ENCODE data around the gene AKAP6.
A peak's percentile ranks its signal among the peaks of the same experiment; 100 is the strongest.

Gene AKAP6

GRCh38 chr14:32713856-32714255 lies 384.8 kb downstream of the AKAP6 start:
- DNase-seq = no peak

DNA sequence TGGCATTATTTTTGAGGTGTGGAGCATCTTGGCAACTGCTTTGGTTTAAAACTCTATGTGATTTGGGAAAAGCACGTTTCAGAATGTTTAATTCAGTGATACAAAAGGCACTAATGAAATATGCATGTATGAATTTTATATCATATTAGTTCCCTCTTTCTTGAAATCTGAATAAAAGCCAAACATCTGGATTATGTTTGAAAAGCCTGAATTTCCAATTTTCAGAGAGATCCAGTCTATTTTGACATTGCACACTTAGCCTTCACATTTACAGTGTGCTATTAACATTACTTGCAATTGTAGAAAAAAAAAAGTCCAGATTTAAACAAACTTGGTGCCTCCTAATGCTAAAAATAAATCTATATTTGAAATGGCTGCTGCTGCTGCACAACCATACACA lies 390.5 kb downstream of the AKAP6 start:
- no peak for DNase-seq

DNA sequence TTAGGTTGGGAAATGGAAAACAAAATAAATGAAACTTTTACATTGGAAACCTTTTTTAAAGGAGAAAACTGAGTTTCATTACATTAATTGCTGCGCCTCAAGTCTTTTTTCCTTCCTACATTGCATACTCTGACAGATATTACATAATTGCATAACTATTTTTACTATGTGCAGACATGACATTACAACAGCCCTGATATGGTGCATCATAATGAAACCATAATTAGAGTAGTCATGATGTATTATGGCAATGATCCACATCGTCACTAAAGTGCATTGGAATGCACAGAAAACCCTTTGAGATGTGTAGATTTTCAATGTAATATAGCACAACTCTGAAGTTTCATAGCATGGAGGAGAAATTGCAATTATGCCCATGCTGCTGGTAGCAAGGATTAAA lies 391.8 kb downstream of the AKAP6 start:
- no peak for DNase-seq

DNA sequence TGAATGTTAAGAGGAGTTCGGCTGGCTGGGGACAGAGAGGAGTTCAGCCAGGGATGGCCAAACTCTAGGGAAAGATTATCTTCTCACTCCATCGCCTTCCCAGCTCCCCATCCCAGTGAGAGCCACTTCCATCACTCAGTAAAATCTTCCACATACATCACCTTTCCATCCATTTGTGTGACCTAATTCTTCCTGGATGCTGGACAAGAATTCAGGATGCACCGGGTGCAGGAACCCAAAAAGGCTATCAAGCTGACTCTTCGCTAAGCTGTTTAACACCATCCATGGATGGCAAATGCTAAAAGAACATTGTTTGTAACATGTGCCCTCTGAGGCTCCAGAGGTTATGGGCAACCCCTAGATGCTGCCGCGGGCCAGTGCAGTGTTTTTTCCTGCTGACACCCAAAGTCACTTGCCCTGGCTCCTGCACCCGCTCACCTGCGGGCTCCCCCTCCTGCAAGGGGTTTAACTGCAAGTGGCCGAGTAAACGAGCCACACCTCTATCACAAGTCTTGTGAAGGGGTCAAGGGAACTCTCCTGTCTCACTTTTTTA lies 393.6 kb downstream of the AKAP6 start:
- no peak for DNase-seq

DNA sequence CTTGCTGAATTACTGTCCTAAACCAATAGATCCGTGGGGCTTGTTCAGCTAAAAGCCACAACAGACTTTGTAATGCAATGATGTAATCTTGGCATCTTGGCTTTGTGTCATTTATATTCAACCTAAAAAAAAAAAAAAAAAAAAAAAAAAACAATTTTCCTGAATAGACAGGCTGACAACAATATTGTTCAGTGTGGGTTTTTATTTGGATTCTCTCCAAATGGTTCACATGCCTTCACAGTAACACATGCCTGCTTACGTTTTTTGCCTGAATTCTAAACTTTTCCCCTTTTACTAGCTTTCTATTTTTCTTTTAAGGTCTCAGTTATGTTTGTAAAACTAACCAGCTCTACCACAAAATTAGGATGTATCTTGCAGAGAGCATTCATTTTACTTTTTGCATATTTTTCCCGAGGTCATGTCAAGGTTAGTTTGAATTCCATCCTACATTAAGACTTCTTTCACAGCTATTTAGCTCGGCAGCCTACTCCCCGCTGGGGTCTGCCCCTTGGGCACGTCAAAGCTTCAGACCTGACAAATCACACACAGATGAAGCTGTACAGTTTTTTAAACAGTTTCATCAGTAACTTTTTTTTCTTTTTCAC lies 395.9 kb downstream of the AKAP6 start:
- peak; percentile 51 for DNase-seq

DNA sequence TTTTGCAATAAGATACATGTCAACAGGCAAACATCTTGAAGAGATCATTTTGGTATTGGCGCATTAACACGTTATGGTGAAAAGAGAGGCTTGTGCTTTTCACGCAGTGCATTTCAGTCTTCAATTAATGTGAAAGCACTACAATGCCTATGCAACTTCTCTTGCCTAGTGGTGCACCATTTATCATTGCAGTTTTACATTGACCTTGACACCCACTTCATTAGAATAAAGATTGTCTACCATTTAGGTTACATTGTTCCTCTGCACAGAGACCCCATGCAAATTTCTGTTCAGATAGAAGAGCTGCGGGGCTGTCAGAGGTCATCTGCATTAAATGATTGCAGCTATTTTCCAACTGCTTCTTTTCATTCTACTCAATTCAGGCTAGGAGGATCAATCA lies 397.4 kb downstream of the AKAP6 start:
- no peak for DNase-seq

DNA sequence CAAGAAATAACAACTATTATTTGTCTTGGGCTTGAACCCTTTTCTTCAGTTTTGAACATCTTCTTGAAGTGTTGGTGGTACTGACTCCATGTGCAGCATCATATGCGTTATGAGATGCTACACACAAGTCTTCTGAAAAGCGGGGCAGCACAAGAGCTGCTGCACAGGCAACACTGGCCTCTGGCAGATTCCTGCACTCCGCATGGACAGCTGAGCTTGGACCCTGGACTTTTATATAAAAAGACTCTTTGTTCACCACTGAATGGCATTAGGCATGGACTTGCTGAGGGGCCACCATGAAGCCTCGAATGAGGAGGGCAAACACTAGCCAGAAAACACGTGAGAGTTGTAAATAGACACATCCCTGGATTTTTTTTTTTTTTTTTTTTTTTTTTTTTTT lies 398.7 kb downstream of the AKAP6 start:
- no peak for DNase-seq

GRCh38 chr14:32728526-32728925 lies 399.4 kb downstream of the AKAP6 start:
- DNase-seq = no peak

GRCh38 chr14:32728976-32729375 lies 399.9 kb downstream of the AKAP6 start:
- DNase-seq = no peak

- DNase-seq = no peak
These were observed 402.2 kb downstream of the AKAP6 start for GRCh38 chr14:32731249-32731648.

GRCh38 chr14:32733015-32733414 lies 403.9 kb downstream of the AKAP6 start:
- no peak for DNase-seq

DNA sequence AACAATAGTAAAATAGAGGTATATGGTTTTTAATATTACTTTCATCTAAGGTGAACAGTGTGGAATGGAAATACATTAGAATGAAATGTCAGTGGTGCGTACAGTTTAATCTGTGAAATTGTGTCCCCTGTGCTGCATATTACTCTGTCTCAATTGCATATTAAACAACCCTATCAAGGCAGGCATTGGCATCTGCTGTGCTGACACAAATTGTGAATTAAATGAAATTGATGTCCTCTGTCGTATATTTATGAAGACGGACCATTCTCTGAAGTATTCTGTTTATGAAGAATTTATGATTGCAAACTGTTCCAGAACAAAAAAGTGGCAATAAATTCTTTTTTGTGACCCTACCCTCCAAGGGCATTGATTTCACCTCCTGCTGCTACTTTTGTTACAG lies 405.2 kb downstream of the AKAP6 start:
- DNase-seq = no peak

DNA sequence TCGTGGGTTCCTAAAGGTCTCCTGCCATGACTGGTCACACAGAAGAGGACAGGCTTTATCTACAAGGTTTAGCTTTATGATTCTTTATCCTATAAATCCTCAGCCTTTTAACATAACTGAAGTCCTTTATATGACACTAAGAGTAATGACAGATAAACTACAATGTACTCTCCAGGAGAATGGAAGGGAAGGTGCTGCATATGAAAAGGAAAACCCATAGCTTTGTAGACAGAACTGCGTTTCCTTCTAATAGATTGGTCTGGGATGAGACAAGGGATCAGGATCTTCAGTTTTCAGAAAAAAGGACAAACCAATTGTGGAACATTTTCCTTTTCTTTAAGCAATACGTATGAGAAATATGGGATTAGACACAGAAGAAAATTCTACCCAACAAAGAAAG lies 408.5 kb downstream of the AKAP6 start:
- DNase-seq = no peak

GRCh38 chr14:32738206-32738871 lies 409.2 kb downstream of the AKAP6 start:
- DNase-seq = no peak

DNA sequence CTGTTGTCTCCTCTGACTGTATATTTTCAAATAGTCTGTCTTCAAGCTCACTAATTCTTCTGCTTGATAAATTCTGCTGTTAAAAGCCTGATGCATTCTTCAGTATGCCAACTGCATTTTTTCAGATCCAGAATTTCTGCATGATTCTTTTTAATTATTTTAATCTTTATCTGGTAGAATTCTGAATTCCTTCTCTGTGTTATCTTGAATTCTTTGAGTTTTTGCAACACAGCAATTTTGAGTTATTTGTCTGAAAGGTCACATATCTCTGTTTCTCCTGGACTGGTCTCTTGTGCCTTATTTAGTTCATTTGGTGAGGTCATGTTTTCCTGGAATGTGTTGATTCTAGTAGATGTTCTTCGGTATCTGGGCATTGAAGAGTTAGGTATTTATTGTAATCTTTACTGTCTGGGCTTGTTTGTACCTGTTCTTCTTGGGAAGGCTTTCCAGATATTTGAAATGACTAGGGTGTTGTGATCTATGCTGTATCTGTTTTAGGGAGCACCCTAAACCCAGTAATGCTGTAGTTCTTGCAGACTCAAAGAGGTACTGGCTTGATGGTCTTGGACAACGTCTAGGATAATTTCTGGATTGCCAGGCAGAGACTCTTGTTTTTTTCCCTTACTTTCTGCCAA lies 415.8 kb downstream of the AKAP6 start:
- no peak for DNase-seq

DNA sequence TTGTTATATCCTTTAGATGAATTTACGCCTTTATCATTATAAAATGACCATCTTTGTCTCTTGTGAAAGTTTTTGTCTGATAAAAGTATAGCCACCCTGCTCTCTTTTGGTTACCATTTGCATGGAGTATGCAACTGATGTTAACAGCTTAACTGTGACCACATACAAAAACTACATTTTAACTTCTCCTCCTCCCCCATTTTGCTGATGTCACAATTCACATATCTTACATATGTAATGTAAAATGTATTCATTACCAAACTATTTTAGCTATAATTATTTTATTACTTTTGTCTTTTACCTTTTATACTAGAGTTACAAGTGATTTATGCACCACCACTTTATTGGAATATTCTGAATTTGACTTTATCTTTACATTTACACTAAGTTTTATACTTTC lies 425.1 kb downstream of the AKAP6 start:
- DNase-seq = no peak

DNA sequence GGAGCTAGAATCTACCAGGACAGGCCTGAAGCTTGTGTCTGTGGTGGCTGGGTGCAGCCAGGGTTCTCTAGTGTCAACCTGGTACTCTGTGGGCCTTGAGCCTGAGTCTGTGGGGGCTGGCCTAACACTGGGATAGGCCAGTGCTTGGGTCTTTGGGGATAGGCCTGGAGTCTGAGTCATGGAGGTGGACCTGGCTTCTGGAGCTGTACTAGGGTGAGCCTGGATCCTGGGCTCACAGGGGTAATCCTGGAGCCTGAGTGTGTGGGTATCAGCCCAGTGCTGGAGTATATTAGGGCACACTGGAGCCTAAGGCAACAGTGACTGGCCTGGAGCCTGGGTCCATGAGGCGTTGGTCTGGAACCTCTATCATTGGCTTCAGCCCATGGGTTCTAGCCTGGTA lies 427.1 kb downstream of the AKAP6 start:
- no peak for DNase-seq

- no peak for DNase-seq
These were observed 427.7 kb downstream of the AKAP6 start for GRCh38 chr14:32756775-32757174.

GRCh38 chr14:32757568-32757967 lies 428.5 kb downstream of the AKAP6 start:
- no peak for DNase-seq

DNA sequence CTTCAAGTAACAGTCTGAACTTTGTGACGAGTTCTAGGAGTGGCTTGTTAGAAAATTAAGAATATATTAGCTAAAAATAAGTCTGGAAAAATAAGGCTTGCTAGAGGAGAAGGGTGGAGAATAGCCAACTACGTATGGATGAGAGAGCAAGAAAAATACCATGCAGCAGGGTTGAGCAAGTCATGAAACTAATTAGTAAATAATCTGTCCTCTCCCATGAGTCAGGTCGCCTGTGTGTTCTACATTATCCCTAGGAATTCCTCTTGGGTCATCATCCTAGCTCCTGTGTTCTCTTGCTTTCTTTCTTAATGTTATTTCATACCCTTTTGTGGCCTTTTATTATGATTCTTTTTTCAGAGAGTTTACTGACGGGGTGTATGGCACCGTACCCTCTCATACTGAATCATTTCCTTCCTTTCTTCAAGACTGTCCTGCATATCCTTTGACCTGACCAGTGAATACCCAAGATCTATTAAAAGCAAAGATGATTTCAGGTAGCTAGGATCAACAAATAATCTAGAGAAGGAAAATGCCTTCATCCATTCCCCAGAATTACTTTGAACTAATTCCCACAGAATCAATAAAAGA lies 432.4 kb downstream of the AKAP6 start:
- DNase-seq = no peak

GRCh38 chr14:32762886-32763285 lies 433.8 kb downstream of the AKAP6 start:
- no peak for DNase-seq

- DNase-seq = no peak
These were observed 434.6 kb downstream of the AKAP6 start for GRCh38 chr14:32763673-32764072.

- no peak for DNase-seq
These were observed 435.0 kb downstream of the AKAP6 start for GRCh38 chr14:32764131-32764530.

DNA sequence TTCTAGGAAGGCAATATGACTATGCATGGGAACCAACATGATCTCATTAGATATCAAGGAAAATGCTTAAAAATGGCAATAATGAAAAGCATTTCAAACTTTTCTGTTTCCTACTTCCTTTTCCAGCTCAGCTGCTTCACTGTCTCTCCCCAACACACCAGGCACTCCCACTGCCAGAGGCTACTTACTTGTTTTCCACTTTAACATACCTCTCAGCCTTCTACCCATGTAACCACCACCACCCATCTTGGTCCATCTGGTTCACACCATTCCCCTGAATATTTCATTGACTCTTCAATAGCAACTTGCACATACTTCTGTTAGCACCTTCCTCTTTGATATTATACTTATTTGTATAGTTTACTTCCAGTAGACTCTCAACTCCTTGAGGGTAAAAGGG lies 441.3 kb downstream of the AKAP6 start:
- no peak for DNase-seq

Data from NCI-H82 (cell line).